ENCODE measurements around the gene LARGE1. TPM values are rescaled to one million over a fixed set of nuclear protein-coding genes. Genes with fewer than 3 reads are reported as not detected.

The LARGE1 gene
- total RNA-seq, 4 donors from 2014 or later, result 11.8 to 33.2 (median 22.6) TPM

GRCh38 chr22:33867971-33868370, 52.3 kb downstream of the LARGE1 start:
- TF ChIP-seq CTCF (IDR thresholded peaks at IDR 0.05) (no peak), POLR2A (IDR thresholded peaks at IDR 0.05) (no peak)
- no peak overlapping the region for H3K4me3 ChIP-seq (ENCODE audit: low read depth, poor library complexity, severe bottlenecking)
- intact Hi-C loops (cut with DNase I; ENCODE audit: low total_unique reads), result no loop called here
- WGBS, 2 donors, result 94% methylated on average over 9 of the region's 9 CpGs
- DNase-seq (ENCODE audit: low spot score in 2 of 2), result no peak

DNA sequence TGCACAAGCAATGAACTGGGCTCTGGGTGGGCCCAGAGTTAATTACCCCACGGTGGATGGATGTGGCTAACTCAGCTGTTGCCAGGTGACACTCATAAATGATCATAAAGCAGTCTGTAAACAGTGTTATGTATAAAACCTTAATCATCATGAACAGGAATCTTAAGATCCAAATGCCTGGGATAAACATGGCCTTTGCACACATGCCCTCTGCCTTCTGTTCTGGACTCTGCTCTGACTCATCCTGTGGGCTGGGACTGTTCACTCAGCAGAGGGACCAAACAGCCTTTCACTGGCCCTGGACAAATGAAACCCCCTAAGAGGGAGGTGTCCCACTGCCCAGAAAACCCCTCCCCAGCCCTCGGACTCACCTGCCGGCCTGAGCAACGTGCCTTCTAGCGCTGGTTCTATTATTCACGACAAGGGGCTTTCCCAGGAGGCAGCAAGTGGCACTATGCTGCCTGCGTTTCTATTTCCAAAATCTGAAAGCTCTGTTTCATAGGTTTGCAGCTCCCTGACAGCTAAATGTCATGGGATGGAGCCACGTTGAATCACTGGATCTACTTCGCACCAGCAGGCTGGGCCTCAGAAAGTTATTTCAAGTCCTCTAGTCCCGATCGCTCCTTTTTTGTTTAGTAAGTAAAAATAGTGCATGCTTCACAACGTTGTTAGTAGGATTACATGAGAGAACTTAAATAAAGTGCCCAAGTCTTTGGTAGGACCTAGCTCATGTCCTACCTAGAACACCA, 53.0 kb downstream of the LARGE1 start:
- TF ChIP-seq CTCF (IDR thresholded peaks at IDR 0.05), result no peak
- TF ChIP-seq POLR2A (IDR thresholded peaks at IDR 0.05), result no peak
- 72 to 84% methylated on average over 12 of the region's 12 CpGs for WGBS, 2 donors
- intact Hi-C loops (cut with DNase I; ENCODE audit: low total_unique reads), result no loop called here
- DNase-seq (ENCODE audit: low spot score in 2 of 2), result no peak
- no peak overlapping the region for H3K4me3 ChIP-seq (ENCODE audit: low read depth, poor library complexity, severe bottlenecking)

DNA sequence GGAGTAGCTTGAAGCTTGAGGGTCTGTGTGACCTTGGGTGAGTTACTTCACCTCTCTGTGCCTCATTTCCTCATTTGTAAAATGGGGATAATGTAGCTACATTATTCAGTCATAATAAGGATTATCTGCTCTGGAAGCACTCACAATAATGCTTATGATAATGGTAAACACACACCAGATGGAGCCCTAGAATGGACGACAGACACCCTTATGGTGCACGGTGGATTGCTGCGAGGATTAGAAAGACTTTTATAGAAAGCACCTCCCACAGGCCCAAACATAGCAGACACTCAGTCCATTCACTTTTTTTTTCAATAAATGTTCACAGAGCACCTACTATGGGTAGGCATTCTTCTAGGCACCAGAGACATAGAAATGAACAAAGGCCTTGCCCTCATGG, 53.8 kb downstream of the LARGE1 start:
- H3K4me3 ChIP-seq (ENCODE audit: low read depth, poor library complexity, severe bottlenecking), result no peak overlapping the region
- intact Hi-C loops (cut with DNase I; ENCODE audit: low total_unique reads), result no loop called here
- DNase-seq (ENCODE audit: low spot score in 2 of 2), result no peak
- TF ChIP-seq POLR2A (IDR thresholded peaks at IDR 0.05) (no peak), CTCF (IDR thresholded peaks at IDR 0.05) (no peak)
- WGBS, 2 donors, result 93 to 94% methylated on average over 3 of the region's 3 CpGs

DNA sequence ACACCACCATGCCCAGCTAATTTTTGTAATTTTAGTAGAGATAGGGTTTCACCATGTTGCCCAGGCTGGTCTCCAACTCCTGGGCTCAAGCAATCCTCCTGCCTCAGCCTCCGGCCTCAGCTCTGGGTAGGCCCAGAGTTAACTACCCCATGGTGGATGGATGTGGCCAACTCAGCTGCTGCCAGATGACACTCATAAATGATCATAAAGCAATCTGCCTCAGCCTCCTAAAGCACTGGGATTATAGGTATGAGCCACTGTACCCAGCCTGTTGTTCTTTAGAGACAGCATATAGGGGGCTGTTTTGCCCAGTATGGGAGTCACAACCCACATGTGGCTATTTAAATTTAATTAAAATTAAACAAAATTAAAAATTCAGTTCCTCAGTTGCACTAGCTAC, 54.3 kb downstream of the LARGE1 start:
- no peak for TF ChIP-seq CTCF (IDR thresholded peaks at IDR 0.05)
- TF ChIP-seq POLR2A (IDR thresholded peaks at IDR 0.05), result no peak
- DNase-seq (ENCODE audit: low spot score in 2 of 2), result no peak
- no peak overlapping the region for H3K4me3 ChIP-seq (ENCODE audit: low read depth, poor library complexity, severe bottlenecking)
- intact Hi-C loops (cut with DNase I; ENCODE audit: low total_unique reads), result no loop called here
- 89 to 91% methylated on average over 1 of the region's 1 CpG for WGBS, 2 donors

DNA sequence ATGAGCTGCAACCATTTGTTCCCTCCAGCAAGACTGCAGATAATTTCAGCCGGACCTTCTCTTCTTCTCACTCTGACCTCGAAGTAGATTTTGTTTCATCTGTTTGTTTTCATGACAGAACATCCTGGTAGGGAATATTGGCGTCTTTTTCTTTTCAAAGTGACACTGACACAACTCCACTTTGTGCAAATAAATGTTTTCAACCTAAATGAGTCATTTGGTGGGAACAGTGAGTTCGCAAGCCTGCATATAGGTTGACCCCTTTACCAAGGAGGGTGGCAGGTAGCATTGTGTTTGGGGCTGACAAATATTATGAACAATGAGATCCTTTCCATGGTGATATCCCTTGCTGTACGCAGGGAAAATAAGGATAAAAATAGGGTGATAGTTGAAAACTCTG, 55.0 kb downstream of the LARGE1 start:
- no peak overlapping the region for H3K4me3 ChIP-seq (ENCODE audit: low read depth, poor library complexity, severe bottlenecking)
- WGBS, 2 donors, result 78 to 82% methylated on average over 5 of the region's 5 CpGs
- intact Hi-C loops (cut with DNase I; ENCODE audit: low total_unique reads), result no loop called here

More for the DNA sequence above, 55.0 kb downstream of the LARGE1 start:
- TF ChIP-seq POLR2A (IDR thresholded peaks at IDR 0.05), result no peak
- no peak for TF ChIP-seq CTCF (IDR thresholded peaks at IDR 0.05)
- DNase-seq (ENCODE audit: low spot score in 2 of 2), result no peak
